Measurements from ENCODE around the gene MICU1.
A peak's percentile ranks its signal among the peaks of the same experiment; 100 is the strongest.
"Not testable (repeated sequence)": the region's sequence is repeated elsewhere in the genome, so short reads cannot be mapped to it uniquely, and the experiment has no call there.

The MICU1 gene

GRCh38 chr10:72472306-72472705 is 153.6 kb downstream of the MICU1 start:
- Mint-ChIP-seq H3K9me3 (no peaks in the 10 kb centered on the region), H3K4me3 (no peak overlapping the region)

GRCh38 chr10:72470666-72471065 is 155.2 kb downstream of the MICU1 start:
- H3K9me3 Mint-ChIP-seq: no peaks in the 10 kb centered on the region
- H3K4me1 Mint-ChIP-seq: no peaks in the 10 kb centered on the region
- TF ChIP-seq CTCF (IDR thresholded peaks at IDR 0.05; ENCODE audit: unreplicated experiment in 3 of 3): no peak
- no peak overlapping the region for H3K4me3 Mint-ChIP-seq
- H3K27ac Mint-ChIP-seq: no peak overlapping the region
- H3K27me3 Mint-ChIP-seq (ENCODE audit: low read depth): no peaks in the 10 kb centered on the region
- H3K36me3 Mint-ChIP-seq (ENCODE audit: low read depth): peaks cover 49% of the 10 kb centered on the region

More at GRCh38 chr10:72472306-72472705, 153.6 kb downstream of the MICU1 start:
- TF ChIP-seq CTCF (IDR thresholded peaks at IDR 0.05; ENCODE audit: unreplicated experiment in 3 of 3): no peak
- H3K27me3 Mint-ChIP-seq (ENCODE audit: low read depth): no peaks in the 10 kb centered on the region
- H3K4me1 Mint-ChIP-seq: no peaks in the 10 kb centered on the region
- no peak overlapping the region for H3K27ac Mint-ChIP-seq
- peaks cover 53% of the 10 kb centered on the region for H3K36me3 Mint-ChIP-seq (ENCODE audit: low read depth)

GRCh38 chr10:72467064-72467463 is 158.8 kb downstream of the MICU1 start:
- H3K4me3 Mint-ChIP-seq; H3K4me1 Mint-ChIP-seq; H3K27me3 Mint-ChIP-seq (ENCODE audit: low read depth); H3K27ac Mint-ChIP-seq; H3K9me3 Mint-ChIP-seq: not testable (repeated sequence)
- peaks cover 30% of the 10 kb centered on the region for H3K36me3 Mint-ChIP-seq (ENCODE audit: low read depth)

GRCh38 chr10:72466018-72466417 is 159.9 kb downstream of the MICU1 start:
- no peak for TF ChIP-seq CTCF (IDR thresholded peaks at IDR 0.05; ENCODE audit: unreplicated experiment in 3 of 3)
- H3K27me3 Mint-ChIP-seq (ENCODE audit: low read depth): no peaks in the 10 kb centered on the region
- no peaks in the 10 kb centered on the region for H3K9me3 Mint-ChIP-seq
- peaks cover 4% of the 10 kb centered on the region for H3K4me1 Mint-ChIP-seq
- H3K36me3 Mint-ChIP-seq (ENCODE audit: low read depth): peaks cover 24% of the 10 kb centered on the region
- no peak overlapping the region for H3K4me3 Mint-ChIP-seq
- H3K27ac Mint-ChIP-seq: peak overlapping the region in 1 of 3 experiments; percentile 45

GRCh38 chr10:72464438-72464837 is 161.4 kb downstream of the MICU1 start:
- Mint-ChIP-seq H3K27ac (no peak overlapping the region), H3K36me3 (ENCODE audit: low read depth) (peaks cover 16% of the 10 kb centered on the region), H3K4me1 (peaks cover 18% of the 10 kb centered on the region), H3K9me3 (no peaks in the 10 kb centered on the region), H3K4me3 (no peak overlapping the region), H3K27me3 (ENCODE audit: low read depth) (no peaks in the 10 kb centered on the region)
- no peak for TF ChIP-seq CTCF (IDR thresholded peaks at IDR 0.05; ENCODE audit: unreplicated experiment in 3 of 3)

- Mint-ChIP-seq H3K4me1 (peaks cover 19% of the 10 kb centered on the region), H3K4me3 (no peak overlapping the region), H3K36me3 (ENCODE audit: low read depth) (peaks cover 17% of the 10 kb centered on the region), H3K27ac (no peak overlapping the region), H3K9me3 (no peaks in the 10 kb centered on the region), H3K27me3 (ENCODE audit: low read depth) (no peaks in the 10 kb centered on the region)
- no peak for TF ChIP-seq CTCF (IDR thresholded peaks at IDR 0.05; ENCODE audit: unreplicated experiment in 3 of 3)
Measured at GRCh38 chr10:72462261-72462660, 163.6 kb downstream of the MICU1 start.

Measured in nephron (organoid).